Endothelial cell (in vitro differentiated cells): ENCODE results near the gene ZBTB9. TPM values are rescaled to one million over a fixed set of nuclear protein-coding genes. Genes with fewer than 3 reads are reported as not detected.

Experiments used
- DNase-seq: peaks from one replicate; pipeline ENCODE4 v3.0.0; 2021; ENCODE audit warnings: low spot score
- H3K27ac Mint-ChIP-seq: one replicate; pipeline ENCODE4 v1.8.0; 2021; ENCODE audit warnings: mixed read lengths, inconsistent platforms; ENCODE audit not compliant: unreplicated experiment
- H3K27me3 Mint-ChIP-seq: one replicate; pipeline ENCODE4 v1.8.0; 2021; ENCODE audit warnings: mild to moderate bottlenecking, moderate library complexity, mixed read lengths, inconsistent platforms; ENCODE audit not compliant: unreplicated experiment
- H3K36me3 Mint-ChIP-seq: one replicate; pipeline ENCODE4 v1.8.0; 2021; ENCODE audit warnings: mild to moderate bottlenecking, low read depth, mixed read lengths, inconsistent platforms; ENCODE audit not compliant: unreplicated experiment
- H3K4me1 Mint-ChIP-seq: one replicate; pipeline ENCODE4 v1.8.0; 2021; ENCODE audit warnings: mild to moderate bottlenecking, mixed read lengths, inconsistent platforms; ENCODE audit not compliant: unreplicated experiment
- H3K4me3 Mint-ChIP-seq: one replicate; pipeline ENCODE4 v1.8.0; 2021; ENCODE audit warnings: mild to moderate bottlenecking, mixed read lengths, inconsistent platforms; ENCODE audit not compliant: unreplicated experiment
- H3K9me3 Mint-ChIP-seq: one replicate; pipeline ENCODE4 v1.8.0; 2021; ENCODE audit warnings: mixed read lengths, inconsistent platforms; ENCODE audit not compliant: unreplicated experiment
- CTCF ChIP-seq: fragments of 200-600 bp; sonication (generic); IDR thresholded peaks from one replicate; pipeline ENCODE4 v1.5.0; 2021; ENCODE audit warnings: antibody characterized with exemption; ENCODE audit not compliant: unreplicated experiment
- total RNA-seq: library from RNA; stranded (reverse); fragmentation: NEBNext Ultra II Directional; extraction: Animal tissue kit (Norgen Biotek cat#: 25700); gene quantifications from one replicate; pipeline ENCODE4 v1.2.1, GENCODE V29; 2021; ENCODE audit not compliant: unreplicated experiment

The ZBTB9 gene
- total RNA-seq, 1 donor from 2014 or later = 18.7 TPM

DNA sequence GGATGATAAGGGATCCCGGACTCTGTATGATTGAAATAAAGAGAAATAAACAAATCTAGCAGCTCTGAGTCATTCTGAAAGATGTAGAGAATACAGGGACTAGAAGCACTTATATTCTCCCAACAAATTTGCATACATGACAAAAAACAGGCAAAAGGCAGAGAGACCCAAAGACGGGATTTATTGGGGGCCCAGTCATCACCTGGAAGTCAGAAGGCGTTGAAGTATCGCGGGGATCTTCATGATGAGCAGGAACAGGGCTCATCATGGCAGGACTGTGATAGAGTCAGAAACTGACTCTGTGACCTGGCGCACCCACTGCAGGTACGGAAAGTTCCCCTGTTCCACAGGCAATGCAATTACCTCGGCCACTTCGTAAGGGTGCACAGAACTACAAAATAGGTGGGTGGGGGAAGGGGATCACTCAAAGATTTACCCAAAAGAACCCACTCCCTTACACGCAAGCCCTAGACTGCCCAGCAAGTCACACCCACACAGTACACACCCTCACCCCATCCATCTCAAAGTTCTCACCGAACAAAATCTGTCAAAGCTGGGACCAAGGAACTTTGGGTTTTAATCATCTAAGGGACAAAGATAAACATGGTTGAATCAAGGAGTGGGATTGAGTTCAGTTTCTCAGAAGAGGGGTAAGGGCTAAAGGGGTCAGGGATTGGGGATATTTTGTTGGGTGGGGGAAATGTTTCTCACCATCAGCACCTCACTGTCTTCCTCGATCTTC, 37.8 kb upstream of the ZBTB9 start:
- Mint-ChIP-seq H3K36me3 (peaks cover 44% of the 10 kb centered on the region), H3K27me3 (peaks cover 25% of the 10 kb centered on the region), H3K27ac (peak overlapping the region; percentile 84), H3K9me3 (no peaks in the 10 kb centered on the region), H3K4me1 (peaks cover 58% of the 10 kb centered on the region), H3K4me3 (peak overlapping the region; percentile 96)
- no peak for DNase-seq
- TF ChIP-seq CTCF = no peak

- Mint-ChIP-seq H3K27me3 (peaks cover 21% of the 10 kb centered on the region), H3K27ac (peak overlapping the region; percentile 84), H3K9me3 (no peaks in the 10 kb centered on the region), H3K36me3 (peaks cover 43% of the 10 kb centered on the region), H3K4me1 (peaks cover 56% of the 10 kb centered on the region), H3K4me3 (peak overlapping the region; percentile 96)
- no peak for TF ChIP-seq CTCF
- no peak for DNase-seq
Observed at GRCh38 chr6:33417128-33417902, 37.1 kb upstream of the ZBTB9 start.

GRCh38 chr6:33417903-33418689, 36.3 kb upstream of the ZBTB9 start, which contains the start of gene CUTA:
Gene CUTA (minus strand): TSS chr6:33418107. CDS start chr6:33418000, 107 bp downstream.
- Mint-ChIP-seq H3K9me3 (no peaks in the 10 kb centered on the region), H3K36me3 (peaks cover 35% of the 10 kb centered on the region), H3K27me3 (peaks cover 18% of the 10 kb centered on the region), H3K27ac (peak within 1 kb of the TSS; percentile 97), H3K4me1 (peaks cover 56% of the 10 kb centered on the region), H3K4me3 (peak within 1 kb of the TSS; percentile 96)
- DNase-seq = peak; percentile 96
- peak; percentile 57 for TF ChIP-seq CTCF

DNA sequence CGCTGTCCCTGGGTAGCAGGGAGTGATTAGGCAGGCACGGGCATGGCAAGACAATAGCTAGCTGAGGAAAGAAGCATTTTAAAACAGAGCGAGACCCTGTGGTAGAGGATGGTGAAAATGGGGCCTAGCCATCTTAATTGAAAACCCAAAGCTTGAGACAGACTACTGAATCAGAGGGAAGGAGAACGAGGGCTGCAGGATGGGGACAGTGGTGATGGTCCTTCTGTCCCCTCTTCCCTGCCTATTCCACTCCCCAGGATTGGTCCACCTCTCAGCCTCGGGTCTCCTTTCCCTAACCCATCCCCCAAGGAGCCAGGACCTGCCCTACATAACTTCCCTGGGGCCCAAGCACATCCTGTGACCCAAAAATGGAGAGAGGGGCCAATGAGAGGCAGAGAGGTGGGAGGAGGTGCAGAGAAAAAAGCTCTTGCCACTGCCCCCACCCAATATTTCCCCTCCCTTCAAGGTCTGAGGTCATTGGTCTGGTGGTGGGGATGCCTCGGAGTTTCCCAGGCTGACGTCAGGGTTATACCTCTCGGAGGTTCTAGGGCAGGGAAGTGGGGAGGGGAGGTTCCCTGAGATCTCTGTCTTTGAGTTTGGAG, 35.6 kb upstream of the ZBTB9 start:
- no peak for DNase-seq
- peak overlapping the region; percentile 97 for H3K27ac Mint-ChIP-seq
- H3K9me3 Mint-ChIP-seq = no peaks in the 10 kb centered on the region
- TF ChIP-seq CTCF = no peak
- H3K4me1 Mint-ChIP-seq = peaks cover 53% of the 10 kb centered on the region
- H3K4me3 Mint-ChIP-seq = peak overlapping the region; percentile 96
- H3K27me3 Mint-ChIP-seq = peaks cover 15% of the 10 kb centered on the region
- peaks cover 30% of the 10 kb centered on the region for H3K36me3 Mint-ChIP-seq
